ENCODE measurements around the gene IFT80.
A peak's percentile ranks its signal among the peaks of the same experiment; 100 is the strongest.

DNA sequence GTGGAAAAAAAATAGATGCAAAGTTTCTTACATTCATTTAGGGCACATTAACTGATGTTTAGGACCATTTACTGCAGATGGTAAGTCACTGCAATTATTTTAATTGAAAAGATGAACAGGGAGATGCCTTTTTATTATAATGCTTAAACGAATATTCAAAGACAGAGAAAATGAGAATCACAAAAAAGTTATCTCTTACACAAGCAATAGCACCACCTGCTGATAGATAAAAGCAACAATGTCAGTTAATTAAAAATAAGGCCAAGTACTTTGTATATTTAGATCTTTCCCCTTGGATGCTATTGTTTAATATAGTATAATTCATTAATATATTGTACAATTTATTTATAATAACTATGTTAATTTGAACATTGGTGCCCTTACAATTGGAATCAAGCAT lies 55.9 kb downstream of the IFT80 start:
- TF ChIP-seq POLR2AphosphoS5 (IDR thresholded peaks at IDR 0.05; ENCODE audit: low read length): no peak
- TF ChIP-seq, protein P1, sequence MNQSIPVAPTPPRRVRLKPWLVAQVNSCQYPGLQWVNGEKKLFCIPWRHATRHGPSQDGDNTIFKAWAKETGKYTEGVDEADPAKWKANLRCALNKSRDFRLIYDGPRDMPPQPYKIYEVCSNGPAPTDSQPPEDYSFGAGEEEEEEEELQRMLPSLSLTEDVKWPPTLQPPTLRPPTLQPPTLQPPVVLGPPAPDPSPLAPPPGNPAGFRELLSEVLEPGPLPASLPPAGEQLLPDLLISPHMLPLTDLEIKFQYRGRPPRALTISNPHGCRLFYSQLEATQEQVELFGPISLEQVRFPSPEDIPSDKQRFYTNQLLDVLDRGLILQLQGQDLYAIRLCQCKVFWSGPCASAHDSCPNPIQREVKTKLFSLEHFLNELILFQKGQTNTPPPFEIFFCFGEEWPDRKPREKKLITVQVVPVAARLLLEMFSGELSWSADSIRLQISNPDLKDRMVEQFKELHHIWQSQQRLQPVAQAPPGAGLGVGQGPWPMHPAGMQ (IDR thresholded peaks at IDR 0.05; ENCODE audit: borderline replicate concordance): no peak
- no peak for TF ChIP-seq POLR2A (IDR thresholded peaks at IDR 0.05; ENCODE audit: low read depth, low read length)
- no peak for TF ChIP-seq CHD4 (IDR thresholded peaks at IDR 0.05)
- TF ChIP-seq, protein P2, sequence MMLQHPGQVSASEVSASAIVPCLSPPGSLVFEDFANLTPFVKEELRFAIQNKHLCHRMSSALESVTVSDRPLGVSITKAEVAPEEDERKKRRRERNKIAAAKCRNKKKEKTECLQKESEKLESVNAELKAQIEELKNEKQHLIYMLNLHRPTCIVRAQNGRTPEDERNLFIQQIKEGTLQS (IDR thresholded peaks at IDR 0.05; ENCODE audit: borderline replicate concordance, extremely low read depth, low read depth, low read length): no peak
- TF ChIP-seq HDAC6 (IDR thresholded peaks at IDR 0.05; ENCODE audit: unreplicated experiment): no peak
- no peak for TF ChIP-seq ZNF207 (IDR thresholded peaks at IDR 0.05; ENCODE audit: borderline replicate concordance)
- TF ChIP-seq MEF2A (IDR thresholded peaks at IDR 0.05; ENCODE audit: insufficient read depth, low read depth, low read length): no peak
- TF ChIP-seq, protein P3, sequence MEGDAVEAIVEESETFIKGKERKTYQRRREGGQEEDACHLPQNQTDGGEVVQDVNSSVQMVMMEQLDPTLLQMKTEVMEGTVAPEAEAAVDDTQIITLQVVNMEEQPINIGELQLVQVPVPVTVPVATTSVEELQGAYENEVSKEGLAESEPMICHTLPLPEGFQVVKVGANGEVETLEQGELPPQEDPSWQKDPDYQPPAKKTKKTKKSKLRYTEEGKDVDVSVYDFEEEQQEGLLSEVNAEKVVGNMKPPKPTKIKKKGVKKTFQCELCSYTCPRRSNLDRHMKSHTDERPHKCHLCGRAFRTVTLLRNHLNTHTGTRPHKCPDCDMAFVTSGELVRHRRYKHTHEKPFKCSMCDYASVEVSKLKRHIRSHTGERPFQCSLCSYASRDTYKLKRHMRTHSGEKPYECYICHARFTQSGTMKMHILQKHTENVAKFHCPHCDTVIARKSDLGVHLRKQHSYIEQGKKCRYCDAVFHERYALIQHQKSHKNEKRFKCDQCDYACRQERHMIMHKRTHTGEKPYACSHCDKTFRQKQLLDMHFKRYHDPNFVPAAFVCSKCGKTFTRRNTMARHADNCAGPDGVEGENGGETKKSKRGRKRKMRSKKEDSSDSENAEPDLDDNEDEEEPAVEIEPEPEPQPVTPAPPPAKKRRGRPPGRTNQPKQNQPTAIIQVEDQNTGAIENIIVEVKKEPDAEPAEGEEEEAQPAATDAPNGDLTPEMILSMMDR (IDR thresholded peaks at IDR 0.05 in 2 of 3, conservative IDR thresholded peaks at IDR 0.05 in 1 of 3; ENCODE audit: control insufficient read depth in 2 of 3, extremely low read depth in 1 of 3, insufficient read depth in 1 of 3, low read depth in 3 of 3, low read length in 3 of 3): peak in 2 of 3 experiments; percentile 7 to 47; a peak in 2 of 6 replicates
- TF ChIP-seq EED (IDR thresholded peaks at IDR 0.05; ENCODE audit: low read depth): no peak
- no peak for TF ChIP-seq EZH2 (IDR thresholded peaks at IDR 0.05; ENCODE audit: borderline replicate concordance, control insufficient read depth, low read depth, low read length)

Measured in GM12878 (cell line).